SH-SY5Y (cell line): Measurements from ENCODE around the gene PTEN.

ENCODE experiments used
- GATA2 ChIP-seq: IDR thresholded peaks from 2 replicates; pipeline ENCODE4 v1.6.1; 2011; ENCODE audit warnings: mild to moderate bottlenecking, low read depth, low read length
- GATA3 ChIP-seq: IDR thresholded peaks from 2 replicates; pipeline ENCODE4 v1.6.1; 2011; ENCODE audit warnings: low read depth, mild to moderate bottlenecking, low read length, moderate library complexity

Gene PTEN

GRCh38 chr10:87966459-87966858 lies 103.0 kb downstream of the PTEN start:
- TF ChIP-seq GATA2 (no peak), GATA3 (no peak)

- TF ChIP-seq GATA2 (no peak), GATA3 (no peak)
These were observed 110.2 kb downstream of the PTEN start for GRCh38 chr10:87973635-87974034.

GRCh38 chr10:87974130-87974529 lies 110.7 kb downstream of the PTEN start:
- TF ChIP-seq GATA3 = no peak
- no peak for TF ChIP-seq GATA2

GRCh38 chr10:87974769-87975168 lies 111.3 kb downstream of the PTEN start:
- TF ChIP-seq GATA3 (no peak), GATA2 (no peak)

GRCh38 chr10:87976101-87976743 lies 112.8 kb downstream of the PTEN start:
- TF ChIP-seq GATA3 (no peak), GATA2 (no peak)

GRCh38 chr10:87978166-87978565 lies 114.7 kb downstream of the PTEN start:
- no peak for TF ChIP-seq GATA3
- no peak for TF ChIP-seq GATA2

- TF ChIP-seq GATA2 = no peak
- no peak for TF ChIP-seq GATA3
These were observed 116.4 kb downstream of the PTEN start for GRCh38 chr10:87979847-87980246.

GRCh38 chr10:87983716-87984115 lies 120.3 kb downstream of the PTEN start:
- TF ChIP-seq GATA3 (no peak), GATA2 (no peak)

- TF ChIP-seq GATA2 (no peak), GATA3 (no peak)
These were observed 123.8 kb downstream of the PTEN start for GRCh38 chr10:87987206-87987605.

GRCh38 chr10:87991946-87992345 lies 128.5 kb downstream of the PTEN start:
- no peak for TF ChIP-seq GATA3
- no peak for TF ChIP-seq GATA2

- TF ChIP-seq GATA2 = no peak
- no peak for TF ChIP-seq GATA3
These were observed 141.0 kb downstream of the PTEN start for GRCh38 chr10:88004451-88004850.

- TF ChIP-seq GATA2 (no peak), GATA3 (no peak)
These were observed 142.8 kb downstream of the PTEN start for GRCh38 chr10:88006261-88006660.

- no peak for TF ChIP-seq GATA3
- no peak for TF ChIP-seq GATA2
These were observed 145.5 kb downstream of the PTEN start for GRCh38 chr10:88008866-88009470.

- no peak for TF ChIP-seq GATA2
- TF ChIP-seq GATA3 = no peak
These were observed 149.2 kb downstream of the PTEN start for GRCh38 chr10:88012641-88013040.

- TF ChIP-seq GATA3 (no peak), GATA2 (no peak)
These were observed 154.4 kb downstream of the PTEN start for GRCh38 chr10:88017781-88018180.
